ENCODE results near the gene PLD1.

- TF ChIP-seq CTCF (IDR thresholded peaks at IDR 0.05) (no peak), POLR2A (IDR thresholded peaks at IDR 0.05) (no peak)
Observed at GRCh38 chr3:171796625-171797264, 13.5 kb downstream of the PLD1 start.
